ENCODE results near the gene TFPT.

The TFPT gene

GRCh38 chr19:54154603-54155345 lies 39.3 kb upstream of the TFPT start:
- Mint-ChIP-seq H3K4me3 (no peak overlapping the region), H3K4me1 (peaks cover 19% of the 10 kb centered on the region), H3K9me3 (no peaks in the 10 kb centered on the region), H3K27me3 (no peaks in the 10 kb centered on the region), H3K27ac (no peak overlapping the region), H3K36me3 (peaks cover 31% of the 10 kb centered on the region)
- no peak for DNase-seq (ENCODE audit: low spot score in 2 of 2)
- ATAC-seq (ENCODE audit: low read depth): no peak

GRCh38 chr19:54153731-54154326 lies 38.4 kb upstream of the TFPT start:
- peaks cover 18% of the 10 kb centered on the region for H3K4me1 Mint-ChIP-seq
- no peak for ATAC-seq (ENCODE audit: low read depth)
- H3K27me3 Mint-ChIP-seq: no peaks in the 10 kb centered on the region
- H3K36me3 Mint-ChIP-seq: peaks cover 32% of the 10 kb centered on the region
- no peak overlapping the region for H3K27ac Mint-ChIP-seq
- no peak overlapping the region for H3K4me3 Mint-ChIP-seq
- H3K9me3 Mint-ChIP-seq: no peaks in the 10 kb centered on the region
- no peak for DNase-seq (ENCODE audit: low spot score in 2 of 2)

GRCh38 chr19:54152878-54153524 lies 37.5 kb upstream of the TFPT start:
- DNase-seq (ENCODE audit: low spot score in 2 of 2) (no peak), ATAC-seq (ENCODE audit: low read depth) (no peak)
- no peaks in the 10 kb centered on the region for H3K9me3 Mint-ChIP-seq
- H3K36me3 Mint-ChIP-seq: peaks cover 30% of the 10 kb centered on the region
- no peak overlapping the region for H3K4me3 Mint-ChIP-seq
- H3K27ac Mint-ChIP-seq: no peak overlapping the region
- H3K27me3 Mint-ChIP-seq: no peaks in the 10 kb centered on the region
- H3K4me1 Mint-ChIP-seq: peaks cover 10% of the 10 kb centered on the region

GRCh38 chr19:54152267-54152666 lies 36.8 kb upstream of the TFPT start:
- Mint-ChIP-seq H3K4me1 (peaks cover 10% of the 10 kb centered on the region), H3K36me3 (peaks cover 32% of the 10 kb centered on the region), H3K27me3 (no peaks in the 10 kb centered on the region), H3K9me3 (no peaks in the 10 kb centered on the region), H3K27ac (no peak overlapping the region), H3K4me3 (no peak overlapping the region)
- DNase-seq (ENCODE audit: low spot score in 2 of 2) (no peak), ATAC-seq (ENCODE audit: low read depth) (no peak)

GRCh38 chr19:54151362-54152035 lies 36.0 kb upstream of the TFPT start:
- Mint-ChIP-seq H3K9me3 (no peaks in the 10 kb centered on the region), H3K27me3 (no peaks in the 10 kb centered on the region), H3K27ac (no peak overlapping the region), H3K4me3 (no peak overlapping the region), H3K36me3 (peaks cover 34% of the 10 kb centered on the region), H3K4me1 (peaks cover 7% of the 10 kb centered on the region)
- DNase-seq (ENCODE audit: low spot score in 2 of 2): no peak
- no peak for ATAC-seq (ENCODE audit: low read depth)

GRCh38 chr19:54149021-54149812 lies 33.8 kb upstream of the TFPT start:
- H3K4me3 Mint-ChIP-seq: no peak overlapping the region
- no peak for ATAC-seq (ENCODE audit: low read depth)
- H3K9me3 Mint-ChIP-seq: no peaks in the 10 kb centered on the region
- H3K27me3 Mint-ChIP-seq: no peaks in the 10 kb centered on the region
- H3K4me1 Mint-ChIP-seq: peaks cover 9% of the 10 kb centered on the region
- H3K27ac Mint-ChIP-seq: no peak overlapping the region
- H3K36me3 Mint-ChIP-seq: peaks cover 39% of the 10 kb centered on the region
- no peak for DNase-seq (ENCODE audit: low spot score in 2 of 2)

- Mint-ChIP-seq H3K4me1 (peaks cover 11% of the 10 kb centered on the region), H3K27me3 (no peaks in the 10 kb centered on the region), H3K9me3 (no peaks in the 10 kb centered on the region), H3K36me3 (peaks cover 42% of the 10 kb centered on the region), H3K27ac (no peak overlapping the region), H3K4me3 (no peak overlapping the region)
- no peak for ATAC-seq (ENCODE audit: low read depth)
- DNase-seq (ENCODE audit: low spot score in 2 of 2): no peak
These were observed 32.7 kb upstream of the TFPT start for GRCh38 chr19:54148158-54148557.

GRCh38 chr19:54147676-54148075 lies 32.2 kb upstream of the TFPT start:
- Mint-ChIP-seq H3K27ac (no peak overlapping the region), H3K27me3 (no peaks in the 10 kb centered on the region), H3K9me3 (no peaks in the 10 kb centered on the region), H3K4me1 (peaks cover 11% of the 10 kb centered on the region), H3K36me3 (peaks cover 45% of the 10 kb centered on the region), H3K4me3 (no peak overlapping the region)
- no peak for ATAC-seq (ENCODE audit: low read depth)
- DNase-seq (ENCODE audit: low spot score in 2 of 2): no peak

- Mint-ChIP-seq H3K4me3 (no peak overlapping the region), H3K27me3 (no peaks in the 10 kb centered on the region), H3K9me3 (no peaks in the 10 kb centered on the region), H3K27ac (peak overlapping the region; percentile 50), H3K36me3 (peaks cover 44% of the 10 kb centered on the region), H3K4me1 (peaks cover 20% of the 10 kb centered on the region)
- ATAC-seq (ENCODE audit: low read depth) (no peak), DNase-seq (ENCODE audit: low spot score in 2 of 2) (no peak)
These were observed 30.2 kb upstream of the TFPT start for GRCh38 chr19:54145541-54146158.

GRCh38 chr19:54142166-54142780 lies 26.8 kb upstream of the TFPT start:
- peak overlapping the region; percentile 42 for H3K27ac Mint-ChIP-seq
- H3K4me3 Mint-ChIP-seq: no peak overlapping the region

GRCh38 chr19:54141356-54141755 lies 25.9 kb upstream of the TFPT start:
- DNase-seq (ENCODE audit: low spot score in 2 of 2): no peak
- Mint-ChIP-seq H3K36me3 (peaks cover 29% of the 10 kb centered on the region), H3K27ac (no peak overlapping the region), H3K9me3 (no peaks in the 10 kb centered on the region), H3K27me3 (no peaks in the 10 kb centered on the region), H3K4me3 (no peak overlapping the region), H3K4me1 (peaks cover 33% of the 10 kb centered on the region)
- no peak for ATAC-seq (ENCODE audit: low read depth)

More at GRCh38 chr19:54142166-54142780, 26.8 kb upstream of the TFPT start:
- Mint-ChIP-seq H3K27me3 (no peaks in the 10 kb centered on the region), H3K36me3 (peaks cover 35% of the 10 kb centered on the region), H3K9me3 (no peaks in the 10 kb centered on the region), H3K4me1 (peaks cover 30% of the 10 kb centered on the region)
- ATAC-seq (ENCODE audit: low read depth): no peak
- no peak for DNase-seq (ENCODE audit: low spot score in 2 of 2)

- ATAC-seq (ENCODE audit: low read depth): no peak
- H3K27me3 Mint-ChIP-seq: peaks cover 2% of the 10 kb centered on the region
- peak overlapping the region; percentile 84 for H3K4me3 Mint-ChIP-seq
- peaks cover 30% of the 10 kb centered on the region for H3K4me1 Mint-ChIP-seq
- DNase-seq (ENCODE audit: low spot score in 2 of 2): no peak
- H3K9me3 Mint-ChIP-seq: no peaks in the 10 kb centered on the region
- H3K27ac Mint-ChIP-seq: peak overlapping the region; percentile 95
- H3K36me3 Mint-ChIP-seq: peaks cover 16% of the 10 kb centered on the region
These were observed 23.2 kb upstream of the TFPT start for GRCh38 chr19:54138489-54139256.
